GM21515 (cell line): ENCODE results near the gene PRKCA.
"Not testable (repeated sequence)": the region's sequence is repeated elsewhere in the genome, so short reads cannot be mapped to it uniquely, and the experiment has no call there.

ENCODE experiments used
- ATAC-seq: cut with Tn5 transposase; IDR thresholded peaks from one replicate; pipeline ENCODE4 v1.9.1; 2021; ENCODE audit not compliant: unreplicated experiment

PRKCA gene

DNA sequence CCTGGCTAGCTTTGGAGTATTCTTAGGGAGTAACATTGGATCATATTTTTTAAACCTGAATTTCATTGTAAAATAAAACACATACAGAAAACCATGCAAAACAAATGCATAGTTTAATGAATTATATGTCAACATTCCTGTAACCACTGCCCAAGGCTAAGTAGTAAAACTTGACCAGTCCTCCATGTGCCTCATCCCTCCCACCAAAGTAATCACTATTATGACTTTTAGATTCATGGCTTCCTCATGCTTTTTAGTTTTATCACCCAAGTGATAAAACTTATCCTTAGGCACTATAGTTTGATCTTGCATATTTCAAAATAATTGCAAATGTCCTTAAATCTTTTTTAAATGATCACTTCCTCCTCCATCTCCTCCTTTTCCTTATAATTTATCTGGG, 20.4 kb downstream of the PRKCA start:
- no peak for ATAC-seq

GRCh38 chr17:66324381-66325004, 22.1 kb downstream of the PRKCA start:
- ATAC-seq: not testable (repeated sequence)

DNA sequence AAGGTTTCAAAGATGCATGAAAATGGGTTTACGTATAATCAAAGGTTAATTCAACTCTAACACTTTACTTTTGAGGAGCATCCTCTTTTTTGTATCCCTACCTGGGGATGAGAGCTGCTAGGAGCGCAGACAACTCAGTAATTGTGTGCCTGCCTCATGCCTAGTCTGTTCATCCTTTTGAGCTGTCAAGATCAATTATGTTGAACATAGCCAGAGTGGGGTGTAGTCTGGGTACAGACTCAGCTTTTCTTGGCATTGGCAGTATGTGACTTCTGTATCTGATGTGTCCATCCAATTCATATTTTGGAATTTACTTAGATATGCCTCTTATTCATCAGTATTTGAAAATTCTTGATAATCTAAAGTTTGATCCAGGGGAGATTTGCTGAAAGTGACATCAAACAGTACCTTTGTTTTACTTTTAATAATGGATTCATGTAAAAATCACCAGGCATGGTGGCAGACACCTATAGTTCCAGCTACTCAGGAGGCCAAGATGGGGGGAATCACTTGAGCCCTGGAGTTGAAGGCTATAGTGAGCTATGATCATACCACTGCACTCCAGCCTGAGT, 24.1 kb downstream of the PRKCA start:
- ATAC-seq: no peak

- no peak for ATAC-seq
These were observed 28.2 kb downstream of the PRKCA start for GRCh38 chr17:66330646-66331037.

DNA sequence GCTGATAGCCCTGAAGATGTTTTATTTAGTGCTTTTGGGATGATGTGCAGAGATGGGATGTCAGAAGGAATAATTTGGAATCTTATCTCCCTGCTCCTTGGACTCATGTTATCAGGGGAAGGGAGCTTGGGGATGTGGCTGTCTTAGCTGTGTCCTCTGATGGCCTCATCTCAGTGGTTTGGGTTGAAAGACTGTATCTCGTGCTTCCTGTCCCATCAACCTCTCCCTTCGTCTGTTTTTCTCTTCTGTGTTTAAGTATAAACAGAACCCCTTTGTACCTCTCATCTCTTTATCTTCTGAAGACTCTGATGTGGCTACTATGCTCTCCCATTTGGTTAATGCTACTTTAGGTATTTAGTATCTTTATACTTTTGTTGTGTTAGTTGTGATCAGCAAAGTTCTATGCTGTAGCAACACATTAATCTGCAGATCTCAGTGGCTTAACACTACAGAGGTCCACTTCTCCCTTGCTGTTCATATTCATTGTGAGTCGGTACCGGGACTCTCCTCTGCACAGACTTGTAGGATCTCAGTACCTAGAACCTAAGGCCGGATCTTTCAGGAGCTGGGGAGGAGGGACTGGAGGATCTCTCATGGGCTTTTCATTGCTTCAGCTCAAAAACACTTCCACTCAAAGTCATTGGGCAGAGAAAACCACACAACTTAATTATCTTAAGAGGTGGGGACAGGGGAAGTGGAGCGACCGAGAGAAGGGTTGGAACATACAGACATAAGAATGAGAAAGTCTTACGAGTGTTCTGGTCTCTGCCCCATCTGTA, 28.8 kb downstream of the PRKCA start:
- ATAC-seq: no peak

DNA sequence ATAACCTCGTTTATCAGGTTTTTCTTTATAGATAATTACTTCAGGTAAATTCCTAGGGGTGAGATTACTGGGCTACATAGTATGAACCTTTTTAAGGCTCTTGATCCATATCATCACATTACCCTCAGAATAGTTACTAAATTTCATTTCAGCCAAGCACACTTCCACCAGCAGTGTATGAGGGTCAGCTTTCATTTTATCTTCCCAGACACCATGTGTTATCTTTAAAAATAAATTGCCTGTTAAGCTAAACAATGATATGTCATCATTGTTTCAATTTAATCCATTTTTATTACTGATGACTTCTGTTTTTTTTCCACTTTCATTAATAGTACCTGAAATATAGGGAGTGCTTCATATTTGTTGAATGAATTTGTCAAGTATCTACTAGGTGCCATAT, 33.4 kb downstream of the PRKCA start:
- no peak for ATAC-seq

GRCh38 chr17:66337268-66337667, 34.9 kb downstream of the PRKCA start:
- ATAC-seq: no peak

DNA sequence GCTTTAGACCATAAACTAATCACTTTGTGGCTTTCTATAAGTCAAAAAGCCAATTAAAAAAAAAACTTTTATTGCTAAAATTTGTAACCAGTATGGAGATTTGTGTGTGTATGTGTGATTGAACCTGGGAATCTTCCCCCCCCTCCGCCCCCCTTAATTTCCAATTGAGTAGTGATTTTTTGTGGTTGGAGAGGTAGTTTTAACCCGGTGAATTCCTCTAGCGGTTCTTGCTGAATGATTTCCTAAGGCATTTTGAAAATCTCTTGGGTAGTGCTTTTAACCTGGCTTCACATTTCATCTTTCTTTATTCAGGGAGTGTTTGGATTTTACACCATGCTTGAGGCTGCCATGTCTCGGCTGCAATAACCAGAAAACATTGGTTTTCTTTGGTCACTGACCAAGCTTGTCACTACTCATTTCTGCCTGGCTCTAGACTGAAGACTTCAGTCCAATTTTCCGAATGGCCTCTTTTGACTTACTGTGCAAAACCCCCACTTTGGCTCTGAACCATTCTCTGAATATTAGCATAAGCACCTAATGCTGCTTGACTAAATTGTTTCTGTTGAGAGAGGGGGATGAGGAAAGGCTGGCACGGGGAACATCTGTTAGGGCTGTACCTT, 35.6 kb downstream of the PRKCA start:
- no peak for ATAC-seq

DNA sequence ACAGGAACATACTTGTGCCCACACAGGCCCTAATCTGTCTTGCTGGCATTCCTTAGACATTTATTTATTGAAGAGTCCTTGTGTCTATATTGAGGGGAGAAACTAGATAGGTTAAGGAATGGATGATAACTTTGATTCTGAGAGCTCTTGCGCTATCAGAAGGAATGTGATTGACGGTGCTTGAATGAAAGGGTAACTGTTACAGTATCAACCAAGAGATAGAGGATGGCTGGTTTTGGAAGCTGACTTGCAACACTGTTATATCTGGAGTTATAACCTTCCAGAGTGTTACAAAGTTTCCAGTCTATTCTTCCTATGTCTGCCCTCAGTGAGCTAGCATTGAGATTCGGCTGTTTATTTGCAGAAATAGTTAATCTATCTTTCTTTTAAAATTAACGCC, 36.5 kb downstream of the PRKCA start:
- ATAC-seq: no peak

- ATAC-seq: no peak
These were observed 37.1 kb downstream of the PRKCA start for GRCh38 chr17:66339561-66339960.

- no peak for ATAC-seq
These were observed 38.3 kb downstream of the PRKCA start for GRCh38 chr17:66340720-66341119.

DNA sequence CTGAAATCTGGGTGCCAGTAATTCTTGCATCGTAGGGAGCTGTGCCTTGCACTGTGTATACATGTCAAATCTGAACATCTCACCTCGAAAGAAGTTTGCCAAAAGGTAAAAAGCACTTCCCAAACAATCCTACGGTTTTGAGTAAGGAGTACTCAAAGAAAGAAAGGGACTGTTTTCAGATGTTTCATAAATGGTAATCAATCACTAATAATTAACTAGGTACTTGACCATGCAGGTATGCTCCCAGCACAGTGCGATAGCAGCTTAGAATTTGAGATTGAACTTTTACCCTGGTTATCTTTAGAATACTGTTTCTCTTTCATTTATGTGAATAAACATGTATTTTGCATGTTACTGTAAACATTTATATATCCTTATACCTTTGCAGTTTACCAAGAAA, 39.0 kb downstream of the PRKCA start:
- no peak for ATAC-seq

- not testable (repeated sequence) for ATAC-seq
These were observed 39.9 kb downstream of the PRKCA start for GRCh38 chr17:66342263-66342662.

- no peak for ATAC-seq
These were observed 41.2 kb downstream of the PRKCA start for GRCh38 chr17:66343531-66344078.

GRCh38 chr17:66344473-66344872, 42.1 kb downstream of the PRKCA start:
- no peak for ATAC-seq

DNA sequence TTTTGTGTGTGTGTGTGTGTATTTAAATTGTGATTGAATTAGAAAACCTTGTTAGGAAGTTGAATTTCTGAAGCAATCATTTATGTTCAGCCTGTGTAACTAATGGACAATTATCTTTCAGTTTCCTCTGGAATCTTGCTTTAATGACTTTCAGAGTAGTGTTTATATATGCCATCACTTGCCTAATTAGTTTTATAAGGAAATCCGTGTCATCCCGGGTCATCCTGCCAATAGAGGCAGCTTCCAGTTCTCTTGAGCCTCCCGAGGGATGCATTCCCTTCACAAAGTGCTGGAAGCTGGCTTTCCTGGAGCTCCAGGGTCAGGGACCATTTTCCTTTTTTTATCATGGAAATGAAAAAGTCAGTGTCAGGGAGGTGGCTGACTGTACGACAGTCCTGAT, 42.9 kb downstream of the PRKCA start:
- no peak for ATAC-seq

DNA sequence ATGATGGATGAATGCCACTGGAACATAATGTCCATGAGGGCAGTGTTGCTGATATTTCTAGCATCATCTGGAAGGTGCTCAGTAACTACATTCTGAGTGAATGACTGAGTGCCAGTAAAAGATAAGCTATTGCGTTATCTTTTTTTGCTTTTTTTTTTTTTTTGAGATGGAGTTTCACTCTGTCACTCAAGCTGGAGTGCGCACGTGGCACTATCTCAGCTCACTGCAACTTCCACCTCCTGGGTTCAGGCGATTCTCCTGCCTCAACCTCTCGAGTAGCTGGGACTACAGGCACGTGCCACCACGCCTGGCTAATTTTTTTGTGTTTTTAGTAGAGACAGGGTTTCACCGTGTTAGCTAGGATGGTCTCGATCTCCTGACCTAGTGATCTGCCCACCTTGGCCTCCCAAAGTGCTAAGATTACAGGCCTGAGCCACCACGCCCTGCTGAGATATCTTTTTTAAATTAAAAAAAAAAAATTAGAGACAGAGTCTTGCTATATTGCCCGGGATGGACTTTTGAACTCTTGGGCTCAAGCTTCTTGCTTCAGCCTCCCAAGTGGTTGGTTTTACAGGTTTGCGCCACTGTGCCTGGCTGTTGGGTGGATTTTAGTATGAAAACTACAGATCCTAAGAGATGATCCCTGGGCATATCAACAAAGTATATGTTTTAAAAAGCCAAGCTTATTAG, 43.7 kb downstream of the PRKCA start:
- ATAC-seq: not testable (repeated sequence)

- no peak for ATAC-seq
These were observed 45.5 kb downstream of the PRKCA start for GRCh38 chr17:66347661-66348514.

GRCh38 chr17:66348584-66349165, 46.3 kb downstream of the PRKCA start:
- no peak for ATAC-seq
